MCF 10A (cell line): ENCODE measurements around the gene PPT1. TPM values are rescaled to one million over a fixed set of nuclear protein-coding genes. Genes with fewer than 3 reads are reported as not detected.
"Not testable (repeated sequence)": the region's sequence is repeated elsewhere in the genome, so short reads cannot be mapped to it uniquely, and the experiment has no call there.

Experiments used
- BruUV-seq: library from RNA; stranded (reverse); fragments of 400-500 nt; replicated peaks from 2 replicates; lab custom pipeline; 2021; lab: Mats Ljungman, UMichigan
- CTCF ChIA-PET: fragments of 300-600 bp; sonication (Branson Sonifier 250); formaldehyde crosslinking; extraction: SDS; loops from one replicate; lab custom pipeline; 2021; ENCODE audit warnings: antibody characterized with exemption, inconsistent platforms; lab: Yijun Ruan, JAX
- POLR2A ChIA-PET: fragments of 300-600, 350-650 bp; sonication (Branson Sonifier 250); formaldehyde crosslinking; extraction: SDS; loops from one replicate; lab custom pipeline; 2020; ENCODE audit warnings: antibody characterized with exemption, inconsistent platforms; lab: Yijun Ruan, JAX
- DNase-seq: peaks from one replicate; pipeline ENCODE4 v3.0.0-alpha.2; 2018; ENCODE audit not compliant: unreplicated experiment
- H3K27ac Mint-ChIP-seq: one replicate; pipeline ENCODE4 v1.8.0; 2022; ENCODE audit warnings: mild to moderate bottlenecking, low read depth, mixed read lengths; ENCODE audit not compliant: unreplicated experiment
- H3K27me3 Mint-ChIP-seq: one replicate; pipeline ENCODE4 v1.8.0; 2022; ENCODE audit warnings: mixed read lengths; ENCODE audit not compliant: insufficient read depth, unreplicated experiment
- H3K36me3 Mint-ChIP-seq: one replicate; pipeline ENCODE4 v1.8.0; 2022; ENCODE audit warnings: mild to moderate bottlenecking, moderate library complexity, mixed read lengths; ENCODE audit not compliant: insufficient read depth, unreplicated experiment
- H3K4me1 Mint-ChIP-seq: one replicate; pipeline ENCODE4 v1.8.0; 2022; ENCODE audit warnings: mixed read lengths; ENCODE audit not compliant: insufficient read depth, unreplicated experiment
- H3K4me3 Mint-ChIP-seq: one replicate; pipeline ENCODE4 v1.8.0; 2022; ENCODE audit warnings: mild to moderate bottlenecking, moderate library complexity, mixed read lengths; ENCODE audit not compliant: unreplicated experiment
- H3K9me3 Mint-ChIP-seq: one replicate; pipeline ENCODE4 v1.8.0; 2022; ENCODE audit warnings: mixed read lengths; ENCODE audit not compliant: unreplicated experiment
- intact Hi-C: fragments of 100-400 bp; cut with micrococcal nuclease; formaldehyde crosslinking; loops from 2 replicates; pipeline ENCODE4 v1.14.1; 2022
- total RNA-seq: library from RNA; stranded (reverse); gene quantifications from 2 replicates; pipeline ENCODE4 v1.2.3, GENCODE V29; 2022
- TF ChIP-seq, protein P1 (sequence below): fragments of 200-600 bp; IDR thresholded peaks from one replicate; pipeline ENCODE4 v1.8.0; 2022; ENCODE audit warnings: antibody characterized with exemption, mild to moderate bottlenecking; ENCODE audit not compliant: unreplicated experiment

The PPT1 gene
- total RNA-seq, 1 experiment from 2014 or later, result 55.4 TPM

- TF ChIP-seq, protein P1, sequence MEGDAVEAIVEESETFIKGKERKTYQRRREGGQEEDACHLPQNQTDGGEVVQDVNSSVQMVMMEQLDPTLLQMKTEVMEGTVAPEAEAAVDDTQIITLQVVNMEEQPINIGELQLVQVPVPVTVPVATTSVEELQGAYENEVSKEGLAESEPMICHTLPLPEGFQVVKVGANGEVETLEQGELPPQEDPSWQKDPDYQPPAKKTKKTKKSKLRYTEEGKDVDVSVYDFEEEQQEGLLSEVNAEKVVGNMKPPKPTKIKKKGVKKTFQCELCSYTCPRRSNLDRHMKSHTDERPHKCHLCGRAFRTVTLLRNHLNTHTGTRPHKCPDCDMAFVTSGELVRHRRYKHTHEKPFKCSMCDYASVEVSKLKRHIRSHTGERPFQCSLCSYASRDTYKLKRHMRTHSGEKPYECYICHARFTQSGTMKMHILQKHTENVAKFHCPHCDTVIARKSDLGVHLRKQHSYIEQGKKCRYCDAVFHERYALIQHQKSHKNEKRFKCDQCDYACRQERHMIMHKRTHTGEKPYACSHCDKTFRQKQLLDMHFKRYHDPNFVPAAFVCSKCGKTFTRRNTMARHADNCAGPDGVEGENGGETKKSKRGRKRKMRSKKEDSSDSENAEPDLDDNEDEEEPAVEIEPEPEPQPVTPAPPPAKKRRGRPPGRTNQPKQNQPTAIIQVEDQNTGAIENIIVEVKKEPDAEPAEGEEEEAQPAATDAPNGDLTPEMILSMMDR, result no peak
- Mint-ChIP-seq H3K27ac (no peak overlapping the region), H3K4me1 (peaks cover 12% of the 10 kb centered on the region), H3K36me3 (peaks cover 50% of the 10 kb centered on the region), H3K27me3 (no peaks in the 10 kb centered on the region), H3K9me3 (no peaks in the 10 kb centered on the region), H3K4me3 (no peak overlapping the region)
- DNase-seq, result no peak
- intact Hi-C loops, result no loop called here
- ChIA-PET POLR2A (interaction anchor here (0.6 to 0.7 kb wide), 4 partner anchors 8 to 268 kb away, joined by 3 to 5 read pairs (median 3); no protein-coding TSS in a partner anchor), CTCF (interaction anchor here (0.8 to 2.5 kb wide), 4 partner anchors 12 to 248 kb away, joined by 3 to 9 read pairs (median 6); no protein-coding TSS in a partner anchor)
- BruUV-seq, result no TSS peak
Measured at GRCh38 chr1:40090652-40091355, 6.2 kb downstream of the PPT1 start.

DNA sequence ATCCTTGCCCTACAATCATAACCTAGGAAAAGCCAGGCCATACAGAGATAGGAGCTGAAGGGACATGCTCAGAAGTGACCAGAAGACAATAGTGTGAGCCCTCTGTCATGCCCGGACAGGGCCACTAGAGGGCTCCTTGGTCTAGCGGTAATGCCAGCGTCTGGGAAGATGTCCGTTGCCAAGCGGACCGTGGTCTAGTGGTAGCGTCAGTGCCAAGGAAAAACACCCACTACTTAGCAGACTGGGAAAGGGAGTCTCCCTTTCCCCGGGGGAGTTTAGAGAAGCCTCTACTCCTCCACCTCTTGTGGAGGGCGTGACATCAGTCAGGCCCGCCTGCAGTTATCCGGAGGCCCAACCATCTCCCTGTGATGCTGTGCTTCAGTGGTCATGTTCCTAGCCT lies 12.3 kb downstream of the PPT1 start:
- TF ChIP-seq, protein P1, result peak; percentile 80
- peak; percentile 59 for DNase-seq
- not testable (repeated sequence) for H3K27me3 Mint-ChIP-seq, H3K4me3 Mint-ChIP-seq, H3K4me1 Mint-ChIP-seq, H3K27ac Mint-ChIP-seq, BruUV-seq, H3K9me3 Mint-ChIP-seq
- peaks cover 39% of the 10 kb centered on the region for H3K36me3 Mint-ChIP-seq
- intact Hi-C loops, result loop anchor here (1.0 to 10.0 kb wide), 3 partner anchors 60 to 320 kb away; no protein-coding TSS in a partner anchor
- CTCF ChIA-PET, result interaction anchor here (0.6 to 7.1 kb wide), 17 partner anchors 8 to 789 kb away, joined by 3 to 40 read pairs (median 3); partner anchors contain the start of genes PPT1 and SMAP2
- POLR2A ChIA-PET, result interaction anchor here (0.9 to 1.0 kb wide), 2 partner anchors 40 to 254 kb away, joined by 3 read pairs; no protein-coding TSS in a partner anchor

- DNase-seq, result no peak
- peaks cover 9% of the 10 kb centered on the region for H3K4me1 Mint-ChIP-seq
- POLR2A ChIA-PET, result interaction anchor here (0.7 kb wide), 1 partner anchor 9 kb away, joined by 3 read pairs; no protein-coding TSS in a partner anchor
- H3K4me3 Mint-ChIP-seq, result no peak overlapping the region
- H3K9me3 Mint-ChIP-seq, result no peaks in the 10 kb centered on the region
- no peak overlapping the region for H3K27ac Mint-ChIP-seq
- no peaks in the 10 kb centered on the region for H3K27me3 Mint-ChIP-seq
- TF ChIP-seq, protein P1, result no peak
- H3K36me3 Mint-ChIP-seq, result peaks cover 43% of the 10 kb centered on the region
- CTCF ChIA-PET, result interaction anchor here (0.6 to 7.1 kb wide), 4 partner anchors 21 to 694 kb away, joined by 3 to 40 read pairs (median 5); no protein-coding TSS in a partner anchor
- intact Hi-C loops, result loop anchor here (10.0 kb wide), 1 partner anchor 63 kb away; no protein-coding TSS in a partner anchor
- BruUV-seq, result no TSS peak
Measured at GRCh38 chr1:40081871-40082270, 15.2 kb downstream of the PPT1 start.
